HG03342 (cell line): ENCODE results near the gene PLPP3.

ENCODE experiments used
- ATAC-seq: cut with Tn5 transposase; IDR thresholded peaks from one replicate; pipeline ENCODE4 v1.9.1; 2021; ENCODE audit warnings: mild to moderate bottlenecking, moderate library complexity; ENCODE audit not compliant: unreplicated experiment

PLPP3 gene

GRCh38 chr1:56548571-56548970 is 30.8 kb downstream of the PLPP3 start:
- ATAC-seq = no peak

GRCh38 chr1:56547977-56548376 is 31.4 kb downstream of the PLPP3 start:
- no peak for ATAC-seq

GRCh38 chr1:56547473-56547872 is 31.9 kb downstream of the PLPP3 start:
- ATAC-seq = no peak

- ATAC-seq = no peak
These were observed 33.7 kb downstream of the PLPP3 start for GRCh38 chr1:56545711-56546110.

GRCh38 chr1:56543783-56544612 is 35.4 kb downstream of the PLPP3 start:
- ATAC-seq = no peak

GRCh38 chr1:56542651-56543050 is 36.7 kb downstream of the PLPP3 start:
- ATAC-seq = no peak

- ATAC-seq = no peak
These were observed 38.0 kb downstream of the PLPP3 start for GRCh38 chr1:56541408-56541807.

- no peak for ATAC-seq
These were observed 38.9 kb downstream of the PLPP3 start for GRCh38 chr1:56540467-56540866.

GRCh38 chr1:56539520-56539931 is 39.8 kb downstream of the PLPP3 start:
- no peak for ATAC-seq

- no peak for ATAC-seq
These were observed 40.8 kb downstream of the PLPP3 start for GRCh38 chr1:56538532-56538931.

GRCh38 chr1:56537660-56538059 is 41.7 kb downstream of the PLPP3 start:
- no peak for ATAC-seq

- ATAC-seq = no peak
These were observed 43.4 kb downstream of the PLPP3 start for GRCh38 chr1:56535939-56536338.

GRCh38 chr1:56535362-56535761 is 44.0 kb downstream of the PLPP3 start:
- no peak for ATAC-seq

- ATAC-seq = no peak
These were observed 45.2 kb downstream of the PLPP3 start for GRCh38 chr1:56534130-56534651.

- ATAC-seq = peak; percentile 61
These were observed 45.7 kb downstream of the PLPP3 start for GRCh38 chr1:56533621-56534020.

- ATAC-seq = peak; percentile 15
These were observed 46.2 kb downstream of the PLPP3 start for GRCh38 chr1:56533197-56533596.

GRCh38 chr1:56532350-56532683 is 47.0 kb downstream of the PLPP3 start:
- no peak for ATAC-seq

- ATAC-seq = no peak
These were observed 47.6 kb downstream of the PLPP3 start for GRCh38 chr1:56531624-56532349.

- ATAC-seq = no peak
These were observed 49.6 kb downstream of the PLPP3 start for GRCh38 chr1:56529801-56530200.

GRCh38 chr1:56527548-56528302 is 51.6 kb downstream of the PLPP3 start:
- no peak for ATAC-seq

- ATAC-seq = peak; percentile 76
These were observed 52.7 kb downstream of the PLPP3 start for GRCh38 chr1:56526571-56527174.
